WERI-Rb-1 (cell line): ENCODE measurements around the gene OS9.
A peak's percentile ranks its signal among the peaks of the same experiment; 100 is the strongest.

Experiments
- DNase-seq: peaks from one replicate; pipeline ENCODE4 v3.0.0-alpha.2; 2020
- H3K27ac ChIP-seq: fragments of 250-450 bp; sonication (Bioruptor Pico); 2 replicates; pipeline ENCODE4 v1.5.1; 2020; ENCODE audit warnings: mild to moderate bottlenecking, moderate library complexity
- H3K27me3 ChIP-seq: fragments of 250-450 bp; sonication (Bioruptor Pico); 2 replicates; pipeline ENCODE4 v1.5.1; 2021; ENCODE audit warnings: mild to moderate bottlenecking, low read depth, moderate library complexity; ENCODE audit not compliant: insufficient read depth, severe bottlenecking
- H3K36me3 ChIP-seq: fragments of 250-450 bp; sonication (Bioruptor Pico); 2 replicates; pipeline ENCODE4 v1.5.1; 2020; ENCODE audit warnings: mild to moderate bottlenecking, moderate library complexity
- H3K4me3 ChIP-seq: 2 replicates; pipeline ENCODE4 v1.5.1; 2011; ENCODE audit warnings: low read depth, mild to moderate bottlenecking, control low read depth, low read length
- H3K9me3 ChIP-seq: fragments of 250-450 bp; sonication (Bioruptor Pico); 2 replicates; pipeline ENCODE4 v1.5.1; 2021; ENCODE audit warnings: mild to moderate bottlenecking, moderate library complexity; ENCODE audit not compliant: severe bottlenecking
- TF ChIP-seq, protein P1 (sequence below): IDR thresholded peaks from 2 replicates; pipeline ENCODE4 v1.5.1; 2011; ENCODE audit warnings: low read depth, mild to moderate bottlenecking, control low read depth, inconsistent platforms, low read length

The OS9 gene

GRCh38 chr12:57769594-57769993 is 75.7 kb downstream of the OS9 start:
- Histone ChIP-seq H3K4me3 (no peak overlapping the region), H3K36me3 (peaks cover 48% of the 10 kb centered on the region), H3K27me3 (no peaks in the 10 kb centered on the region), H3K9me3 (no peaks in the 10 kb centered on the region), H3K27ac (no peak overlapping the region)
- DNase-seq: no peak
- TF ChIP-seq, protein P1, sequence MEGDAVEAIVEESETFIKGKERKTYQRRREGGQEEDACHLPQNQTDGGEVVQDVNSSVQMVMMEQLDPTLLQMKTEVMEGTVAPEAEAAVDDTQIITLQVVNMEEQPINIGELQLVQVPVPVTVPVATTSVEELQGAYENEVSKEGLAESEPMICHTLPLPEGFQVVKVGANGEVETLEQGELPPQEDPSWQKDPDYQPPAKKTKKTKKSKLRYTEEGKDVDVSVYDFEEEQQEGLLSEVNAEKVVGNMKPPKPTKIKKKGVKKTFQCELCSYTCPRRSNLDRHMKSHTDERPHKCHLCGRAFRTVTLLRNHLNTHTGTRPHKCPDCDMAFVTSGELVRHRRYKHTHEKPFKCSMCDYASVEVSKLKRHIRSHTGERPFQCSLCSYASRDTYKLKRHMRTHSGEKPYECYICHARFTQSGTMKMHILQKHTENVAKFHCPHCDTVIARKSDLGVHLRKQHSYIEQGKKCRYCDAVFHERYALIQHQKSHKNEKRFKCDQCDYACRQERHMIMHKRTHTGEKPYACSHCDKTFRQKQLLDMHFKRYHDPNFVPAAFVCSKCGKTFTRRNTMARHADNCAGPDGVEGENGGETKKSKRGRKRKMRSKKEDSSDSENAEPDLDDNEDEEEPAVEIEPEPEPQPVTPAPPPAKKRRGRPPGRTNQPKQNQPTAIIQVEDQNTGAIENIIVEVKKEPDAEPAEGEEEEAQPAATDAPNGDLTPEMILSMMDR: no peak

GRCh38 chr12:57770734-57771133 is 76.8 kb downstream of the OS9 start:
- no peaks in the 10 kb centered on the region for H3K9me3 ChIP-seq
- no peak overlapping the region; the same call in 1 of the 2 replicates for H3K4me3 ChIP-seq
- H3K27ac ChIP-seq: peak overlapping the region; percentile 97
- no peaks in the 10 kb centered on the region for H3K27me3 ChIP-seq
- peaks cover 39% of the 10 kb centered on the region for H3K36me3 ChIP-seq
- TF ChIP-seq, protein P1: no peak
- DNase-seq: peak; percentile 52
